Lung (tissue), 12 donors: ENCODE measurements around the gene CD3G. TPM values are rescaled to one million over a fixed set of nuclear protein-coding genes. Genes with fewer than 3 reads are reported as not detected.

Experiments used
- ATAC-seq: fragments of 200-7000 bp; cut with Tn5 transposase; one replicate; pipeline ENCODE4 v1.9.1; 2020; ENCODE audit warnings: moderate number of reproducible peaks; ENCODE audit not compliant: insufficient read depth, low FRiP score
- DNase-seq, 3 donors: peaks; one replicate each; pipeline ENCODE4 v3.0.0-alpha.2; 2013 to 2017
- H3K27ac ChIP-seq, 2 donors: one replicate each; pipeline ENCODE4 v1.5.1; 2013; ENCODE audit warnings: mild to moderate bottlenecking in 2 of 2, moderate library complexity in 2 of 2, control low read depth in 1 of 2, inconsistent platforms in 1 of 2, low read depth in 1 of 2, low read length in 1 of 2
- H3K27me3 ChIP-seq, 3 donors: one replicate each; pipeline ENCODE4 v1.5.1; 2013; ENCODE audit warnings: low read length in 2 of 3; ENCODE audit not compliant: control insufficient read depth in 3 of 3, insufficient read depth in 3 of 3
- H3K36me3 ChIP-seq, 4 donors: one replicate each; pipeline ENCODE4 v1.5.1; 2013; ENCODE audit warnings: low read length in 4 of 4, mild to moderate bottlenecking in 1 of 4, moderate library complexity in 1 of 4; ENCODE audit not compliant: control insufficient read depth in 4 of 4, insufficient read depth in 4 of 4
- H3K4me1 ChIP-seq, 5 donors: one replicate each; pipeline ENCODE4 v1.5.1; 2013; ENCODE audit warnings: low read length in 5 of 5, mild to moderate bottlenecking in 2 of 5, moderate library complexity in 1 of 5; ENCODE audit not compliant: control insufficient read depth in 5 of 5, insufficient read depth in 5 of 5
- H3K4me3 ChIP-seq: one replicate; pipeline ENCODE4 v1.5.1; 2013; ENCODE audit warnings: mild to moderate bottlenecking, control low read depth, moderate library complexity
- H3K9ac ChIP-seq, 2 donors: one replicate each; pipeline ENCODE4 v1.5.1; 2013; ENCODE audit warnings: low read length in 2 of 2, control low read depth in 1 of 2; ENCODE audit not compliant: insufficient read depth in 1 of 2
- H3K9me3 ChIP-seq, 4 donors: one replicate each; pipeline ENCODE4 v1.5.1; 2013; ENCODE audit warnings: low read length in 3 of 4, mild to moderate bottlenecking in 1 of 4, moderate library complexity in 1 of 4; ENCODE audit not compliant: control insufficient read depth in 4 of 4, insufficient read depth in 3 of 4
- WGBS, 2 donors: extraction: QIAGEN DNeasy Blood & Tissue Kit; methylation state at CpG; one replicate each; pipeline ENCODE4 v1.1.7; 2013; 5-methylcytosine and 5-hydroxymethylcytosine counted together
- polyA plus RNA-seq, 2 donors: library from polyadenylated mRNA; stranded (reverse); fragments of 200-250 nt; gene quantifications; one replicate each; pipeline ENCODE4 v1.2.1, GENCODE V29; 2013
- total RNA-seq, 2 donors: library from RNA; depleted of rRNA in 1 of 2; stranded (reverse); fragments of >200 nt in 1 of 2; gene quantifications; one replicate each; pipeline ENCODE4 v1.2.1, GENCODE V29; 2014 to 2021
- TF ChIP-seq, protein P1 (sequence below): IDR thresholded peaks from 2 replicates; pipeline ENCODE4 v1.5.1; 2012; ENCODE audit warnings: mild to moderate bottlenecking; ENCODE audit errors: control extremely low read depth, extremely low read depth
- donor health status: control.
- donor health status: control.
- donor health status: Bipolar disorder and iron deficiency.
- donor health status: healthy.
- donor health status: DM: yes; HTN: yes; CAD: no.

Gene CD3G
- total and polyA plus RNA-seq, 4 donors, result 0.55 to 2.7 (median 1.1) TPM

DNA sequence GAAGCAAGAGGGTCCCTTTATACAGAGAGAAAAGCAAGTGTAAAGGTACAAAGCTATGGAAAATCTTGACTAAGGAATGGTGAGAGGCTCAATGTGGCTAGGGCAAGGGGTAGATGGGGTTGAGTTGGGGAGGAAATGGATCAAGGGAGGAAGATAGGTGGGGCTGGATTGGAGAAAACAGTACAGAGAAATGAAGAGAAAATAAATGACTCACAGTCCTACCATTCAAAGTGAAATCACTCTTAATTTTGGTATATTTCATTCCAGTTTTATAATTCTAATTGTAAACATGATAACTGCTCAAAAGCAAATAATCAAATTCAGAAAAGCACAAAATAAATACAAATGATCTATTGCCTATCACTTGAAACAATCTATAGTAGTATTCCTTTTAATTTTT lies 31.8 kb downstream of the CD3G start:
- Histone ChIP-seq H3K36me3 (peaks cover 38 to 58% (median 45%) of the 10 kb centered on the region in 4 donors), H3K9me3 (no peaks in the 10 kb centered on the region)
- no peak for ATAC-seq

GRCh38 chr11:118379497-118379896 lies 35.4 kb downstream of the CD3G start:
- Histone ChIP-seq H3K9me3 (no peaks in the 10 kb centered on the region), H3K27me3 (no peaks in the 10 kb centered on the region), H3K9ac (no peak overlapping the region), H3K36me3 (peaks cover 23 to 49% (median 46%) of the 10 kb centered on the region in 4 donors), H3K4me1 (no peaks in the 10 kb centered on the region), H3K27ac (no peak overlapping the region), H3K4me3 (no peak overlapping the region)
- WGBS, 2 donors, result 96% methylated on average over 4 of the region's 4 CpGs
- DNase-seq (no peak), ATAC-seq (no peak)
- TF ChIP-seq, protein P1, sequence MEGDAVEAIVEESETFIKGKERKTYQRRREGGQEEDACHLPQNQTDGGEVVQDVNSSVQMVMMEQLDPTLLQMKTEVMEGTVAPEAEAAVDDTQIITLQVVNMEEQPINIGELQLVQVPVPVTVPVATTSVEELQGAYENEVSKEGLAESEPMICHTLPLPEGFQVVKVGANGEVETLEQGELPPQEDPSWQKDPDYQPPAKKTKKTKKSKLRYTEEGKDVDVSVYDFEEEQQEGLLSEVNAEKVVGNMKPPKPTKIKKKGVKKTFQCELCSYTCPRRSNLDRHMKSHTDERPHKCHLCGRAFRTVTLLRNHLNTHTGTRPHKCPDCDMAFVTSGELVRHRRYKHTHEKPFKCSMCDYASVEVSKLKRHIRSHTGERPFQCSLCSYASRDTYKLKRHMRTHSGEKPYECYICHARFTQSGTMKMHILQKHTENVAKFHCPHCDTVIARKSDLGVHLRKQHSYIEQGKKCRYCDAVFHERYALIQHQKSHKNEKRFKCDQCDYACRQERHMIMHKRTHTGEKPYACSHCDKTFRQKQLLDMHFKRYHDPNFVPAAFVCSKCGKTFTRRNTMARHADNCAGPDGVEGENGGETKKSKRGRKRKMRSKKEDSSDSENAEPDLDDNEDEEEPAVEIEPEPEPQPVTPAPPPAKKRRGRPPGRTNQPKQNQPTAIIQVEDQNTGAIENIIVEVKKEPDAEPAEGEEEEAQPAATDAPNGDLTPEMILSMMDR, result no peak

More for the DNA sequence above, 31.8 kb downstream of the CD3G start:
- H3K4me3 ChIP-seq, result no peak overlapping the region
- DNase-seq, result no peak
- H3K9ac ChIP-seq, result no peak overlapping the region
- H3K4me1 ChIP-seq, result no peaks in the 10 kb centered on the region
- TF ChIP-seq, protein P1, result no peak
- H3K27me3 ChIP-seq, result no peaks in the 10 kb centered on the region
- no peak overlapping the region for H3K27ac ChIP-seq

DNA sequence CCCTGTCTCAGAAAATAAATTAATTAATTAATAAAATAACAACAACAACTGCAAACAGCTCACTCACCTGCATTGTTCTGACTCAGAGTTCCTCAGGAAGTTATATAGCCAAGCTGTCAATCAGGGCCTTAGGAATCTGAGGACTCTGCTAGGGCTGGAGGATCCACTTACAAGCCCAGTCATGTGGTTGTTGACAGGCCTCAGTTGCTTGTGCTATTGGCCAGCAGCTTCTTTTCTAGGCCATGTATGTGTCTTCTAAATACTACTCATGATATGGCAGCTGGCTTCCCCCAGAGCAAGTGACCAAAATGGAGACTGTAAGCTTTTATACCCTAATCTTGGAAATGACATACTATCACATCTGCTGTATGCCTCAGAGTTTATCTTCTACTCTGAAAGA lies 36.4 kb downstream of the CD3G start:
- TF ChIP-seq, protein P1, result no peak
- H3K9me3 ChIP-seq, result no peaks in the 10 kb centered on the region
- no peak overlapping the region for H3K4me3 ChIP-seq
- no peak overlapping the region for H3K9ac ChIP-seq
- H3K36me3 ChIP-seq, result peaks cover 25 to 53% (median 48%) of the 10 kb centered on the region in 4 donors
- no peak for ATAC-seq
- no peak for DNase-seq
- no peaks in the 10 kb centered on the region for H3K27me3 ChIP-seq
- H3K27ac ChIP-seq, result no peak overlapping the region
- H3K4me1 ChIP-seq, result no peaks in the 10 kb centered on the region

DNA sequence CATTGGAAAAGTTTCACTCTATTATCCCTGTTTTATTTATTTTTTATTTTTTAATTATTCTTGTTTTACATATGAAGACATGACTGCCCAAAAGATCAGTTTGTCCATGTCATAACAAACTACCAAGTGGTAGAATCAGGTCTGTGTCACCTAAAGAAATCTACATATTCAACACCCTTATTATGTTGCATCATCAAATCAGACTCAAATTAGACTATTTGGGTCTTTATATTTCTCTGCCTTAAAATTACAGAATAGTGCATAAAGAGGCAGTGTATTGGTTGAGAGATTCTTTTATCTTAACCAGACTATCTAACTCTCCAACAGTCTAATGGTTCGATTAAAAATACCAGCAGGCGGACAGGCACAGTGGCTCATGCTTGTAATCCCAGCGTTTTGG lies 38.8 kb downstream of the CD3G start:
- H3K9me3 ChIP-seq, result no peaks in the 10 kb centered on the region
- H3K36me3 ChIP-seq, result peaks cover 27 to 63% (median 51%) of the 10 kb centered on the region in 4 donors
- TF ChIP-seq, protein P1, result no peak
- ATAC-seq (no peak), DNase-seq (no peak)
- no peaks in the 10 kb centered on the region for H3K4me1 ChIP-seq
- no peaks in the 10 kb centered on the region for H3K27me3 ChIP-seq
- H3K4me3 ChIP-seq, result no peak overlapping the region
- WGBS, 2 donors, result 93 to 98% methylated on average over 3 of the region's 3 CpGs
- no peak overlapping the region for H3K9ac ChIP-seq
- no peak overlapping the region for H3K27ac ChIP-seq
